ENCODE results near the gene CHM.

DNA sequence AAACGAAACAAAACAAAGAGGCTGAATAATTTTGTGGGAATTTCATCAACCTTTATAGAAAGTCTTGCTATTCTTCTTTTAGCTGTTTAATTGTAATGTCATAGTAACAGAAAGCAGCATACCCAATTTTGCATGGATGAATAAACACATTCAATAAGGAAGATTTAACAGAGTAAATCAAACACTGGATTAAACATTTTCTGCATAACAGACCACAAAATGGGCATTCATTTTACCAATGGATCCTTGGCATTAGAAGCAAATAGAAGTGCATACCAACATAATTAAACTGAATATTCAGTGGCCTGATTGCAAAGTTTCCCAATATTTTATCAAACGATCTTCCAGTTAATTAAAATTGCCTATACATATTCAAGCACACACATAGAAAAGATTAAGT lies 4.4 kb upstream of the CHM start:
- no peak for TF ChIP-seq POLR2A (IDR thresholded peaks at IDR 0.05)
- TF ChIP-seq, protein P1, sequence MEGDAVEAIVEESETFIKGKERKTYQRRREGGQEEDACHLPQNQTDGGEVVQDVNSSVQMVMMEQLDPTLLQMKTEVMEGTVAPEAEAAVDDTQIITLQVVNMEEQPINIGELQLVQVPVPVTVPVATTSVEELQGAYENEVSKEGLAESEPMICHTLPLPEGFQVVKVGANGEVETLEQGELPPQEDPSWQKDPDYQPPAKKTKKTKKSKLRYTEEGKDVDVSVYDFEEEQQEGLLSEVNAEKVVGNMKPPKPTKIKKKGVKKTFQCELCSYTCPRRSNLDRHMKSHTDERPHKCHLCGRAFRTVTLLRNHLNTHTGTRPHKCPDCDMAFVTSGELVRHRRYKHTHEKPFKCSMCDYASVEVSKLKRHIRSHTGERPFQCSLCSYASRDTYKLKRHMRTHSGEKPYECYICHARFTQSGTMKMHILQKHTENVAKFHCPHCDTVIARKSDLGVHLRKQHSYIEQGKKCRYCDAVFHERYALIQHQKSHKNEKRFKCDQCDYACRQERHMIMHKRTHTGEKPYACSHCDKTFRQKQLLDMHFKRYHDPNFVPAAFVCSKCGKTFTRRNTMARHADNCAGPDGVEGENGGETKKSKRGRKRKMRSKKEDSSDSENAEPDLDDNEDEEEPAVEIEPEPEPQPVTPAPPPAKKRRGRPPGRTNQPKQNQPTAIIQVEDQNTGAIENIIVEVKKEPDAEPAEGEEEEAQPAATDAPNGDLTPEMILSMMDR (IDR thresholded peaks at IDR 0.05) = no peak

Measured in Peyer's patch (tissue), 4 donors.